Measurements from ENCODE around the gene SLC34A1. TPM values are rescaled to one million over a fixed set of nuclear protein-coding genes. Genes with fewer than 3 reads are reported as not detected.

The SLC34A1 gene
- total and polyA plus RNA-seq, 8 donors: 0.10 TPM; not detected in 7

GRCh38 chr5:177443144-177443983, 59.1 kb downstream of the SLC34A1 start:
- TF ChIP-seq POLR2A (IDR thresholded peaks at IDR 0.05): no peak
- TF ChIP-seq CTCF (IDR thresholded peaks at IDR 0.05): no peak
- no peak for TF ChIP-seq POLR2AphosphoS5 (IDR thresholded peaks at IDR 0.05)
- TF ChIP-seq EP300 (IDR thresholded peaks at IDR 0.05): no peak
- Histone ChIP-seq H3K27ac (no peak overlapping the region), H3K9me3 (no peaks in the 10 kb centered on the region), H3K27me3 (peaks cover 0 to 18% (median 4%) of the 10 kb centered on the region in 3 donors), H3K4me3 (no peak overlapping the region), H3K36me3 (peaks cover 17 to 46% (median 44%) of the 10 kb centered on the region in 4 donors), H3K4me1 (peaks cover 23 to 31% (median 26%) of the 10 kb centered on the region in 4 donors)
- intact Hi-C loops (cut with DNase I; ENCODE audit: low total_unique reads): no loop called here
- WGBS, 5 donors: 65 to 81% (median 80%) methylated on average over 14 to 15 of the region's 15 CpGs
- DNase-seq: no peak

GRCh38 chr5:177444106-177445051, 60.1 kb downstream of the SLC34A1 start:
- intact Hi-C loops (cut with DNase I; ENCODE audit: low total_unique reads): no loop called here
- Histone ChIP-seq H3K27ac (no peak overlapping the region), H3K9me3 (no peaks in the 10 kb centered on the region), H3K36me3 (peaks cover 17 to 36% (median 34%) of the 10 kb centered on the region in 4 donors), H3K27me3 (peaks cover 0 to 27% (median 12%) of the 10 kb centered on the region in 3 donors), H3K4me3 (no peak overlapping the region), H3K4me1 (peaks cover 23 to 34% (median 27%) of the 10 kb centered on the region in 4 donors)
- TF ChIP-seq EP300 (IDR thresholded peaks at IDR 0.05): no peak
- TF ChIP-seq CTCF (IDR thresholded peaks at IDR 0.05): no peak
- no peak for TF ChIP-seq POLR2A (IDR thresholded peaks at IDR 0.05)
- no peak for TF ChIP-seq POLR2AphosphoS5 (IDR thresholded peaks at IDR 0.05)
- 60 to 75% (median 63%) methylated on average over 6 to 7 of the region's 7 CpGs for WGBS, 5 donors
- no peak for DNase-seq

GRCh38 chr5:177445052-177445916, 61.0 kb downstream of the SLC34A1 start:
- intact Hi-C loops (cut with DNase I; ENCODE audit: low total_unique reads): no loop called here
- H3K4me1 ChIP-seq: peaks cover 23 to 34% (median 27%) of the 10 kb centered on the region in 4 donors
- no peak overlapping the region for H3K27ac ChIP-seq
- no peaks in the 10 kb centered on the region for H3K9me3 ChIP-seq
- 41 to 44% (median 43%) methylated on average over 9 to 10 of the region's 10 CpGs for WGBS, 5 donors
- DNase-seq: no peak
- peaks cover 0 to 36% (median 12%) of the 10 kb centered on the region in 3 donors for H3K27me3 ChIP-seq
- H3K4me3 ChIP-seq: no peak overlapping the region
- TF ChIP-seq POLR2AphosphoS5 (IDR thresholded peaks at IDR 0.05): no peak
- no peak for TF ChIP-seq CTCF (IDR thresholded peaks at IDR 0.05)
- TF ChIP-seq POLR2A (IDR thresholded peaks at IDR 0.05): no peak
- no peak for TF ChIP-seq EP300 (IDR thresholded peaks at IDR 0.05)
- peaks cover 16 to 27% (median 26%) of the 10 kb centered on the region in 4 donors for H3K36me3 ChIP-seq

All from stomach (tissue), 9 donors.